ENCODE measurements around the gene SLC16A3. TPM values are rescaled to one million over a fixed set of nuclear protein-coding genes. Genes with fewer than 3 reads are reported as not detected.

SLC16A3 gene
- total and polyA plus RNA-seq, 10 of the 15 experiments (the other 5 are each of a cell fraction or from before 2014, with no cell fraction given), result 0.10 to 46.5 (median 8.0) TPM

DNA sequence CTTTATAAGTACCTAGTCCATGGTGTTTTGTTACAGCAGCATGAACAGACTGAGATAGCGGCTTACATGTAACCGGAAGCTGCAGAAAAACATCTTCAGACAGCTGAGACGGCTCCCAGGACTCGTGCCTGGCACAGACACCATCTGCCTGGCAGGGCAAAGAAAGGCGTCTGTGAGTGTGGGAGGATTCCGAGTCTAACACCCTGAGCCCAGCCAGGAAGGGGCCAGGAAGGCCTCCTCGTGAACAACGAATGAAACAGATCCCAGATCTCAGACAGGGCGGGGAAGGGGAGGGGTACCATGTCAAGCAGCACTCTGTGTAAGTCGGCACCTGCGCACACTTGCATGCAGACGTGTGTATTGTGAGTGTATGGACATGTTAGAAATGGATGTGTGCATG, 49.0 kb downstream of the SLC16A3 start:
- Histone ChIP-seq H3K27ac (ENCODE audit: control insufficient read depth, insufficient read depth) (no peak overlapping the region), H2AFZ (ENCODE audit: control insufficient read depth, low read depth, low read length) (no peak overlapping the region), H3K36me3 (ENCODE audit: control insufficient read depth in 2 of 2, insufficient read depth in 2 of 2, low read length in 1 of 2) (no peaks in the 10 kb centered on the region), H3K9ac (ENCODE audit: control insufficient read depth, insufficient read depth, low read length) (no peak overlapping the region), H4K20me1 (ENCODE audit: control insufficient read depth, insufficient read depth) (no peaks in the 10 kb centered on the region), H3K4me3 (no peak overlapping the region), H3K9me3 (replicated peaks; ENCODE audit: control insufficient read depth, insufficient read depth, low read length) (no peaks in the 10 kb centered on the region), H3K79me2 (ENCODE audit: control insufficient read depth, insufficient read depth, low read length) (peaks cover 6% of the 10 kb centered on the region), H3K4me1 (ENCODE audit: control insufficient read depth, insufficient read depth, low read length) (no peaks in the 10 kb centered on the region; the same call in 1 of the 2 replicates), H3K4me2 (ENCODE audit: control insufficient read depth, insufficient read depth) (no peak overlapping the region), H3K27me3 (replicated peaks in 1 of 2; ENCODE audit: control insufficient read depth in 2 of 2, insufficient read depth in 2 of 2, low read length in 1 of 2) (no peaks in the 10 kb centered on the region)
- 40% methylated on average over 11 of the region's 12 CpGs for WGBS (ENCODE audit: insufficient coverage, insufficient replicate concordance, low lambda C conversion rate, missing lambda C conversion rate)
- ChIA-PET CTCF (interaction anchor here (0.5 kb wide), 1 partner anchor 13 kb away, joined by 3 read pairs; no protein-coding TSS in a partner anchor), SMC1A (ENCODE audit: uncharacterized antibody, unreplicated experiment) (no interaction called here), POLR2A (interaction anchor here (0.6 to 1.3 kb wide), 2 partner anchors 10 to 15 kb away, joined by 3 read pairs; no protein-coding TSS in a partner anchor), RAD21 (ENCODE audit: unreplicated experiment) (no interaction called here)
- DNase-seq (ENCODE audit: low read depth, low spot score) (no peak), ATAC-seq (no peak), FAIRE-seq (no peak)
- in situ Hi-C loops (cut with MboI), result no loop called here
- TF ChIP-seq, protein P1, sequence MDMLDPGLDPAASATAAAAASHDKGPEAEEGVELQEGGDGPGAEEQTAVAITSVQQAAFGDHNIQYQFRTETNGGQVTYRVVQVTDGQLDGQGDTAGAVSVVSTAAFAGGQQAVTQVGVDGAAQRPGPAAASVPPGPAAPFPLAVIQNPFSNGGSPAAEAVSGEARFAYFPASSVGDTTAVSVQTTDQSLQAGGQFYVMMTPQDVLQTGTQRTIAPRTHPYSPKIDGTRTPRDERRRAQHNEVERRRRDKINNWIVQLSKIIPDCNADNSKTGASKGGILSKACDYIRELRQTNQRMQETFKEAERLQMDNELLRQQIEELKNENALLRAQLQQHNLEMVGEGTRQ (IDR thresholded peaks at IDR 0.05; ENCODE audit: borderline replicate concordance, low read depth, low read length), result no peak
- TF ChIP-seq NFXL1 (IDR thresholded peaks at IDR 0.05; ENCODE audit: borderline replicate concordance) (no peak), WRNIP1 (IDR thresholded peaks at IDR 0.05; ENCODE audit: borderline replicate concordance, low read depth, low read length) (no peak), TCF12 (IDR thresholded peaks at IDR 0.05; ENCODE audit: low read depth, low read length) (no peak)
- BruUV-seq (replicated peaks), result no TSS peak
- intact Hi-C loops (cut with micrococcal nuclease; ENCODE audit: unreplicated experiment), result no loop called here

DNA sequence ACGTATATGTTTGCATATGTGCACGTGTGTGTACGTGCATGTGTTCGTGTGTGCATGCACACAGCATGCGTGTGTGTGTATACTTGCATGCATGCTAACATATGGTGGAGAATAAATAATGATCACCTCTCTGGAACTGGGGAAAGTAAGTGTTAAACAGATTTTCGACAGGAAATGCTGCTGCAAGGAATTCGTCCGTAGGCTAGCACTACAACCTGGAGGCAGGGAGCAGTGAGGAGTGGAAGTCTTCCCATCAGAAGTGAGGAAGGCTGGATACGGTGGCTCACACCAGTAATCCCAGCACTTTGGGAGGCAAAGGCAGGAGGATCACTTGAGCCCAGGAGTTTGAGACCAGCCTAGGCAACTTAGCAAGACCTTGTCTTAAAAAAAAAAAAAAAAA, 49.5 kb downstream of the SLC16A3 start:
- ATAC-seq (no peak), FAIRE-seq (no peak), DNase-seq (ENCODE audit: low read depth, low spot score) (no peak)
- Histone ChIP-seq H3K27me3 (replicated peaks in 1 of 2; ENCODE audit: control insufficient read depth in 2 of 2, insufficient read depth in 2 of 2, low read length in 1 of 2) (no peaks in the 10 kb centered on the region), H3K9me3 (replicated peaks; ENCODE audit: control insufficient read depth, insufficient read depth, low read length) (no peaks in the 10 kb centered on the region), H3K4me3 (no peak overlapping the region), H3K9ac (ENCODE audit: control insufficient read depth, insufficient read depth, low read length) (no peak overlapping the region), H3K4me1 (ENCODE audit: control insufficient read depth, insufficient read depth, low read length) (no peaks in the 10 kb centered on the region; the same call in 1 of the 2 replicates), H2AFZ (ENCODE audit: control insufficient read depth, low read depth, low read length) (no peak overlapping the region), H3K36me3 (ENCODE audit: control insufficient read depth in 2 of 2, insufficient read depth in 2 of 2, low read length in 1 of 2) (no peaks in the 10 kb centered on the region), H3K4me2 (ENCODE audit: control insufficient read depth, insufficient read depth) (no peak overlapping the region), H3K79me2 (ENCODE audit: control insufficient read depth, insufficient read depth, low read length) (peaks cover 1% of the 10 kb centered on the region), H3K27ac (ENCODE audit: control insufficient read depth, insufficient read depth) (no peak overlapping the region), H4K20me1 (ENCODE audit: control insufficient read depth, insufficient read depth) (no peaks in the 10 kb centered on the region)
- POLR2A ChIA-PET, result interaction anchor here (0.6 kb wide), 1 partner anchor 14 kb away, joined by 3 read pairs; no protein-coding TSS in a partner anchor
- CTCF ChIA-PET, result no interaction called here
- intact Hi-C loops (cut with micrococcal nuclease; ENCODE audit: unreplicated experiment) (no loop called here), in situ Hi-C loops (cut with MboI) (no loop called here)
- no TSS peak for BruUV-seq (replicated peaks)
- RAD21 ChIA-PET (ENCODE audit: unreplicated experiment), result no interaction called here
- WGBS (ENCODE audit: insufficient coverage, insufficient replicate concordance, low lambda C conversion rate, missing lambda C conversion rate), result 60% methylated on average over 9 of the region's 9 CpGs
- SMC1A ChIA-PET (ENCODE audit: uncharacterized antibody, unreplicated experiment), result no interaction called here
- no peak for TF ChIP-seq TAF1 (IDR thresholded peaks at IDR 0.05; ENCODE audit: borderline replicate concordance, low read depth, low read length)
- no peak for TF ChIP-seq RELA (IDR thresholded peaks at IDR 0.05; ENCODE audit: borderline replicate concordance, partially characterized antibody)
- TF ChIP-seq SUZ12 (IDR thresholded peaks at IDR 0.05; ENCODE audit: unreplicated experiment), result no peak
- TF ChIP-seq TCF12 (IDR thresholded peaks at IDR 0.05; ENCODE audit: low read depth, low read length), result no peak
- TF ChIP-seq, protein P2, sequence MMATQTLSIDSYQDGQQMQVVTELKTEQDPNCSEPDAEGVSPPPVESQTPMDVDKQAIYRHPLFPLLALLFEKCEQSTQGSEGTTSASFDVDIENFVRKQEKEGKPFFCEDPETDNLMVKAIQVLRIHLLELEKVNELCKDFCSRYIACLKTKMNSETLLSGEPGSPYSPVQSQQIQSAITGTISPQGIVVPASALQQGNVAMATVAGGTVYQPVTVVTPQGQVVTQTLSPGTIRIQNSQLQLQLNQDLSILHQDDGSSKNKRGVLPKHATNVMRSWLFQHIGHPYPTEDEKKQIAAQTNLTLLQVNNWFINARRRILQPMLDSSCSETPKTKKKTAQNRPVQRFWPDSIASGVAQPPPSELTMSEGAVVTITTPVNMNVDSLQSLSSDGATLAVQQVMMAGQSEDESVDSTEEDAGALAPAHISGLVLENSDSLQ (IDR thresholded peaks at IDR 0.05), result no peak
- TF ChIP-seq, protein P3, sequence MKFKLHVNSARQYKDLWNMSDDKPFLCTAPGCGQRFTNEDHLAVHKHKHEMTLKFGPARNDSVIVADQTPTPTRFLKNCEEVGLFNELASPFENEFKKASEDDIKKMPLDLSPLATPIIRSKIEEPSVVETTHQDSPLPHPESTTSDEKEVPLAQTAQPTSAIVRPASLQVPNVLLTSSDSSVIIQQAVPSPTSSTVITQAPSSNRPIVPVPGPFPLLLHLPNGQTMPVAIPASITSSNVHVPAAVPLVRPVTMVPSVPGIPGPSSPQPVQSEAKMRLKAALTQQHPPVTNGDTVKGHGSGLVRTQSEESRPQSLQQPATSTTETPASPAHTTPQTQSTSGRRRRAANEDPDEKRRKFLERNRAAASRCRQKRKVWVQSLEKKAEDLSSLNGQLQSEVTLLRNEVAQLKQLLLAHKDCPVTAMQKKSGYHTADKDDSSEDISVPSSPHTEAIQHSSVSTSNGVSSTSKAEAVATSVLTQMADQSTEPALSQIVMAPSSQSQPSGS (IDR thresholded peaks at IDR 0.05; ENCODE audit: low read length), result no peak
- no peak for TF ChIP-seq ZNF217 (IDR thresholded peaks at IDR 0.05)
- TF ChIP-seq FOXK2 (IDR thresholded peaks at IDR 0.05), result no peak
- no peak for TF ChIP-seq HDGF (IDR thresholded peaks at IDR 0.05)
- no peak for TF ChIP-seq KLF5 (IDR thresholded peaks at IDR 0.05; ENCODE audit: partially characterized antibody)
